RKO (cell line): Measurements from ENCODE around the gene MARS1.

ENCODE experiments used
- DNase-seq: peaks from one replicate; pipeline ENCODE4 v3.0.0-alpha.2; 2016; ENCODE audit warnings: low spot score

MARS1 gene

DNA sequence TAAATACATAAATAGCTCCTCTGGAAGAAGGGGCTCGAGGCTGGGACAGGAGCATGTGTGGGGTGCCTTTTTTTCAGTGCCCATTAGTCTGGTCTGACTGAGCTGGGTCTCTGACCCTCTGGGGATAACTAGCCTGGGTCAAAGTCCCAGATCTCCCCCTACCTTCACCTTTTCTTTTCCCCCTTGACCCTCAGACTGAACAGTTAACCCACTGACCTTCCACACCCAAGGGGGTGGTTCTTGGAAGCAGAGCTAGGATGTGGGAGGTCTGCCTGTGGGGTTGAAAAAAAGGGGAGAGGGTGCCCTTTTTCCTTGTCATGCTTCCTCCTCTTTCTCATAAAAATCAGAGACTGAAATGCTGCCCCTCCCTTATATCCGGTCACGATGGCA lies 29.2 kb upstream of the MARS1 start:
- DNase-seq, result no peak

- peak; percentile 95 for DNase-seq
These were observed 28.7 kb upstream of the MARS1 start for GRCh38 chr12:57459055-57459749.

DNA sequence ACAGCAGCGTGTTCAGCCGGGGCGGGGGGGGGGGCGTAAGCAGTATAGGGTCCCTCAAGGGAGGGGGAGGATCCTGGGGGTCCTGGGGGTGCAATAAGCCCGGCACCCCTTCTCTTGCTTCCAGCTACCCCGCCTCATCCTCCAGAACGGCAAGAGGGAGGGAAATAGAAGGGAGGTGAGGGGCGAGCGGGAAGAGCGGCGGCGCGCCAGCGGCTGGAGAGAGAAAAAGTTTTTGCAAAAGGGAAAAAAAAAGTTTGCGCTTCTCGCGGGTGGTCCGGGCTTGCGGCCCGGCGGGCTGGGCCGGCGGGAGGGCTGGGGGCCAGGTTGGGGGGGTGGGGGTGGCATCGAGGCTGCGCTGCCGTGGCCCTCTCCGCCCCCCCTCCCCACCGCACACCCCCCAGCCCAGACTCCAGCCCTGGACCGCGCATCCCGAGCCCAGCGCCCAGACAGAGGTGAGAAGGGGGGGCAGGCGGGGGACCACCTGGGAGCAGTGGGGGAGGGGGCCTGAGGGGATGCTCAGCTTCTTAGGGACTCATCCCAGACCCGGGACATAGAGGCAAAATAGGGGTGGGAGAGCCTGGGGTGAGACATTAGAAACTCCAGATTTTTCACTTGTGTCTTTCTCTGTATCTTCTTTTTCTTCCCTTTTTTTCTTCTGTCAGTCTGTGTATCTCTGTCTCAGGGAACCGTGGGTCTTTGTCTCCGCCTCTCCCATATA lies 28.0 kb upstream of the MARS1 start, which contains the start of gene GLI1:
TSS of gene GLI1 (plus strand) at position 36 of the 718 bp plus-strand sequence. CDS start 3,907 bp downstream, outside the sequence.
- DNase-seq, result peak; percentile 46

- DNase-seq, result peak; percentile 23
These were observed 27.4 kb upstream of the MARS1 start for GRCh38 chr12:57460468-57460784.

DNA sequence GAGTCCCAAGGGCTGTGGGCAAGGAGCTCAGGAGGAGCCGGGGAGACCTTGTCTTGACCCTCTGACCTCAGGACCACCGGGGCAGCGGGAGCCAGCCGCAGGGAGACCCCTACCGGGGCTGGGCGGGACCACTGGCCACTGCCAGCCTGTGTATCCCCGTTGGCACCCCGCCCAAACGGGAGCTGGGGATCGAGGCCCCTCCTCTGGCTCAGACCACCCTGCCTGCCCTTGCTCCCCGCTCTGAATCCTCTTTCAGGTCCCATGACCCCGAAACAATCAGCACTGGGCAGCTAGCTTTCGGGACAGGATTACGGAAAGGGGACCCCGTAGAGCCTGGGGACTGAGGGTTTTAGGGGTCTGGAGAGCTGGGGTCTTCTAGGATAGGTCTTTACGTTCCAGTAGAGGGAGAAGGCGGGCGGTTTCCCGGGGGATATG lies 27.0 kb upstream of the MARS1 start:
- no peak for DNase-seq

DNA sequence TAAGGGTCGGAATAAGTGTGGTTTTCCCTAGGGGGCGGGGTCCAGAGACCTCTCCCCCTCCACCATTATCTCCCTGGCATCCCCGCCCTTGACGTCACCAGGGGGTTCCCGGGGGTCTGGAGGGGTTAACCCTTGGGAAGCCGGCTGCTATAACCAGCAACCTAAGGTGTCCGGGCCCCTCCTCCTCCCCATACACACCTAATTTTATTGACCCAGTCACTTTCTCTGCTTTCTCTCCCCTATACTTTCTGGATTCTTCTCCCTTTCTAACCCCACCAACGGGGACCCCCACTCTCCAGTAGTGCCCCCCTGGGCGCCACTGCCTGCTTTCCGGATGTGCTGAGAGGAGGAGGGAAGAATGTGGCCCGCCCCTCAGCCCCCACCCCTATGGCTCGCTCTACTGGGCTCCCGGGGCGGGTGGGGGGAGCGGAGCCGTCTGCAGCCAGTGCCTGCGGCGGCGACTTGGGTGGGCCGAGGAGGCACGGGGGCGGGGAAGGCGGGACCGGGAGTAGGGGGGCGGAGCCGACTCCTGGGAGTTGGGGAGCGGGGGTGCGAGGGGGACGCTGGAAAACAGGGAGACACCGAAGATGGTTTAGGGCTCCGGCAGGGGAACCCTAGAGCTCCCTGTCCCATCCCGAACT lies 26.5 kb upstream of the MARS1 start:
- DNase-seq, result peak; percentile 79

GRCh38 chr12:57461917-57462250 lies 26.0 kb upstream of the MARS1 start:
- DNase-seq, result peak; percentile 80

DNA sequence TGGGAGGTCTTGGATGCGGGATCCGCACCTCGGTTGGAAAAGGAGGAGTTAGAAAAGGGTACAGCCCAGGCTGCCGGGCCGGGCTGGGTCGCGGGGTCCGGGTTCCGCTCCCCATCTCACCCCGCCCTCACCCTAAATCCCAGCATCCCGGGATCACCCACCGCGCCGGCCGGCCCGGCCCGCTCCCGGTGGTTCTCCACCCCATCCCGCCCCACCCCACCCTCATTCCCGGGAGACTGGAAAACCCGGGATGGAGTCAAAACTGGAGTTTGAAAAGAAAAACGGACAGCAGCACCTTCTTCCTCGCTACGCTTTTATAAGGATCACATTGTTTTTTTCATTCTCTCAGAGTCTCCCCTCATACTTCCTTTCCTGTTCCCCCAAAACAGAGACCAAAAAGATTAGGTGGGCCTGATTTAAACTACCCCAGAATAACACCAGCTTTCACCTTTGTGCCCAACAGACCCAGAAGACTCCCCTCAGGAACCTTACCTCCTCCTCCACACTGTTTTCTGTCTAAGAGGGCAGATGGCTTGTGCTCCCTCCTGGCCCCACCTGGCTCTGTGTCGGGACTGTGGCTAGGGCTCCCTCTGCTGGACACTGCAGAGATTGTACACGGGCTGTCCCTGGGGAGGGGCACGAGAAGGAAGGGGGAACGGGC lies 25.5 kb upstream of the MARS1 start:
- DNase-seq, result peak; percentile 90

DNA sequence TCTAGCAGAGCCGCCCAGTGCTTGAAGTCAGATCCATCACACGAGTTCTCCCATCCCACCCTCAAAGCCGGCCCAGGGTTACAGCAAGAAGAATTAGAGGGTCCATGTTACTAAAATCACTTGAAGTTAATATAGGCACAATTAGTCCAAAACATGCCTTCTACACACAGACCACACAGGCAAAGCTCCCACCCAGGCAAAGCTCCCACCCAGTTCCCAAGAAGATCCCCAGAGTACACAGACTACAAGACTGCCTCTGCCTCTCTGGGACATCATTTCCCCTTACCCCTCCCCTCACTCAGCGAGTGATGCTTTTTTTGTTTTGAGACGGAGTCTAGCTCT lies 25.0 kb upstream of the MARS1 start:
- no peak for DNase-seq

DNA sequence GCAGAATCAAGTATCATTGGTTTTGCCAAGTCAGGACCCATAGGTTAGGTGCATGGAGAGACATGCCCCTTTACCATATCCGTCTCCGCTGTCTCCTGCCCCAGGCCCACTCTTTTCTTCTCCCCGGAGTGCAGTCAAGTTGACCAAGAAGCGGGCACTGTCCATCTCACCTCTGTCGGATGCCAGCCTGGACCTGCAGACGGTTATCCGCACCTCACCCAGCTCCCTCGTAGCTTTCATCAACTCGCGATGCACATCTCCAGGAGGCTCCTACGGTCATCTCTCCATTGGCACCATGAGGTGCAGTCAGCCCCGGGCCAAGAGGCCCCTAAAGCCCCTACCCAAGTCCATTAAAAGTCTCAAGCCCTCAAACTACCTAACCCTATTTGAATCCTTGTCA lies 23.3 kb upstream of the MARS1 start:
- DNase-seq, result no peak

- DNase-seq, result no peak
These were observed 22.7 kb upstream of the MARS1 start for GRCh38 chr12:57465030-57465746.

DNA sequence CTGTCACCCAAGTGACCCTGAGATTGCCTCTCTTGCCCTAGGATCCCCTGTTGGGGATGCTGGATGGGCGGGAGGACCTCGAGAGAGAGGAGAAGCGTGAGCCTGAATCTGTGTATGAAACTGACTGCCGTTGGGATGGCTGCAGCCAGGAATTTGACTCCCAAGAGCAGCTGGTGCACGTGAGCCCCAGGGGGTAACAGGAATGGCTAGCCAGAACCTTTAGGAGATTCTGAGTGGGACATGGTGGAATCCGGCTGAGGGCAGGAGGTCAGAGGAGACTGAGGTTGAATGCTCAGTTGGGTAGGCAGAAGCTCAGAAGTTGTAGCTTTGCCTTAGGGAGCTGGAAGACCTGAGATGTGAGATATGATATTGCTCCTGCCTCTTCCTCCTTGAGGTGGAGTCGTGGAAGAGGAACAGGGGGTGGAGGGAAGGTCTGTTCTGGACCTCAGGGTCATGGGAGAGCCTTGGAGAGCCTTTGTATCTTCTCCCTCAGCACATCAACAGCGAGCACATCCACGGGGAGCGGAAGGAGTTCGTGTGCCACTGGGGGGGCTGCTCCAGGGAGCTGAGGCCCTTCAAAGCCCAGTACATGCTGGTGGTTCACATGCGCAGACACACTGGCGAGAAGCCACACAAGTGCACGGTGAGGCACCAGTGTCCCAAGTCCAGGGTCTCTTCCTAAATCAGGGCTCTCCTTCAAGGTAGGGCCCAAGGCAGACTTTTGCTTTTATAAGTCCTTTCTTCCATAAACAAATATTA lies 21.9 kb upstream of the MARS1 start:
- DNase-seq, result no peak

DNA sequence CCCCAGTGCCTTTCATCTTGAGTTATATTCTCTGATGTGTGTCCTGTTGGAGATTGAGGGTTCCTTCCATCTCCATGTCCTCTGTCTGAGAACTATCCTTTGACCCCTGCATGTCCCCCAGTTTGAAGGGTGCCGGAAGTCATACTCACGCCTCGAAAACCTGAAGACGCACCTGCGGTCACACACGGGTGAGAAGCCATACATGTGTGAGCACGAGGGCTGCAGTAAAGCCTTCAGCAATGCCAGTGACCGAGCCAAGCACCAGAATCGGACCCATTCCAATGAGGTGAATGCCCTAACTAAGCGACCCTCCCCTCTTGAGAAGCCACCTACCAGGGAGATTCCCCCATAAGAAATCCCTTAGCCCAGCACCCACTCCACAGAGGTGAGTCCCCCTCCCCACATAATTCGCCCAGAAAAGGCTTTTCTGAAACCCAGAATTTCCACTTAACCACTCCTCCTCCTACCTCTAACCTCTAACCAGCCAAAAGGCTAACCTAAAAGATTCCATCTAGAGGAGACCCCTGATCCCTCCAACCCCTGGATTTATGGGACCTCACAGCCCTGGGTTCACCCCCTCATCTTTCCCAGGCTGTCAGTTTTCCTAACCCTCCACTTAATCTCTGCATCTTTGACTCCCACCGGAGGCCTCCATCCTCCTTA lies 20.5 kb upstream of the MARS1 start:
- no peak for DNase-seq

GRCh38 chr12:57467915-57468314 lies 20.0 kb upstream of the MARS1 start:
- no peak for DNase-seq

GRCh38 chr12:57469296-57470164 lies 18.3 kb upstream of the MARS1 start:
- DNase-seq, result no peak

DNA sequence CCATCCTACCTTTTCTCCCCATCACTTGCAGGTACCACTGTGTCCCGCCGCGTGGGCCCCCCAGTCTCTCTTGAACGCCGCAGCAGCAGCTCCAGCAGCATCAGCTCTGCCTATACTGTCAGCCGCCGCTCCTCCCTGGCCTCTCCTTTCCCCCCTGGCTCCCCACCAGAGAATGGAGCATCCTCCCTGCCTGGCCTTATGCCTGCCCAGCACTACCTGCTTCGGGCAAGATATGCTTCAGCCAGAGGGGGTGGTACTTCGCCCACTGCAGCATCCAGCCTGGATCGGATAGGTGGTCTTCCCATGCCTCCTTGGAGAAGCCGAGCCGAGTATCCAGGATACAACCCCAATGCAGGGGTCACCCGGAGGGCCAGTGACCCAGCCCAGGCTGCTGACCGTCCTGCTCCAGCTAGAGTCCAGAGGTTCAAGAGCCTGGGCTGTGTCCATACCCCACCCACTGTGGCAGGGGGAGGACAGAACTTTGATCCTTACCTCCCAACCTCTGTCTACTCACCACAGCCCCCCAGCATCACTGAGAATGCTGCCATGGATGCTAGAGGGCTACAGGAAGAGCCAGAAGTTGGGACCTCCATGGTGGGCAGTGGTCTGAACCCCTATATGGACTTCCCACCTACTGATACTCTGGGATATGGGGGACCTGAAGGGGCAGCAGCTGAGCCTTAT lies 17.4 kb upstream of the MARS1 start:
- no peak for DNase-seq

DNA sequence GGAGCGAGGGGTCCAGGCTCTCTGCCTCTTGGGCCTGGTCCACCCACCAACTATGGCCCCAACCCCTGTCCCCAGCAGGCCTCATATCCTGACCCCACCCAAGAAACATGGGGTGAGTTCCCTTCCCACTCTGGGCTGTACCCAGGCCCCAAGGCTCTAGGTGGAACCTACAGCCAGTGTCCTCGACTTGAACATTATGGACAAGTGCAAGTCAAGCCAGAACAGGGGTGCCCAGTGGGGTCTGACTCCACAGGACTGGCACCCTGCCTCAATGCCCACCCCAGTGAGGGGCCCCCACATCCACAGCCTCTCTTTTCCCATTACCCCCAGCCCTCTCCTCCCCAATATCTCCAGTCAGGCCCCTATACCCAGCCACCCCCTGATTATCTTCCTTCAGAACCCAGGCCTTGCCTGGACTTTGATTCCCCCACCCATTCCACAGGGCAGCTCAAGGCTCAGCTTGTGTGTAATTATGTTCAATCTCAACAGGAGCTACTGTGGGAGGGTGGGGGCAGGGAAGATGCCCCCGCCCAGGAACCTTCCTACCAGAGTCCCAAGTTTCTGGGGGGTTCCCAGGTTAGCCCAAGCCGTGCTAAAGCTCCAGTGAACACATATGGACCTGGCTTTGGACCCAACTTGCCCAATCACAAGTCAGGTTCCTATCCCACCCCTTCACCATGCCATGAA lies 16.8 kb upstream of the MARS1 start:
- no peak for DNase-seq

DNA sequence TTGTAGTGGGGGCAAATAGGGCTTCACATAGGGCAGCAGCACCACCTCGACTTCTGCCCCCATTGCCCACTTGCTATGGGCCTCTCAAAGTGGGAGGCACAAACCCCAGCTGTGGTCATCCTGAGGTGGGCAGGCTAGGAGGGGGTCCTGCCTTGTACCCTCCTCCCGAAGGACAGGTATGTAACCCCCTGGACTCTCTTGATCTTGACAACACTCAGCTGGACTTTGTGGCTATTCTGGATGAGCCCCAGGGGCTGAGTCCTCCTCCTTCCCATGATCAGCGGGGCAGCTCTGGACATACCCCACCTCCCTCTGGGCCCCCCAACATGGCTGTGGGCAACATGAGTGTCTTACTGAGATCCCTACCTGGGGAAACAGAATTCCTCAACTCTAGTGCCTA lies 16.2 kb upstream of the MARS1 start:
- DNase-seq, result no peak

DNA sequence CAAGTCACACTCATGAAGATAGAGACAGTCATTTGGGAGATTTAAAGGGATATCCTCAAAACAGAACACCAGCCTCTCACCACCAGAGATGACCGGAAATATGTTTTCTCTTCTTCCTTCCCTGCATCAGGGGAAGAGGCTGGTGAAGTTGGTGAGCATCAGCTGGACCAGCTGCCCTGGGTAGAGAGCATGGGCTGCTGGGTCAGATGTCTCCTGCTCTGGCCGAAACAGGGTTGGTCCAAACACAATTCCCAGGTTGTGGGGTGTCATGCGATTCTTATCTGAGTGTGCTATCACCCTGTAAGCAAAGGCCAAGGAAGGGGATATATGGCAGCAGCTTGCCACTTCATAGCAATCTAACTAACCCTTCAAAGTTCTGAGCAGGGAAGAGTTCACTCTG lies 15.5 kb upstream of the MARS1 start:
- no peak for DNase-seq
